Lower leg skin (tissue), 4 donors: Measurements from ENCODE around the gene TOR4A. TPM values are rescaled to one million over a fixed set of nuclear protein-coding genes. Genes with fewer than 3 reads are reported as not detected.

ENCODE experiments used
- DNase-seq, 2 donors: peaks; one replicate each; pipeline ENCODE4 v3.0.0-alpha.2; 2019; ENCODE audit warnings: low spot score in 2 of 2
- H3K4me3 ChIP-seq: fragments of 200-600 bp; sonication (generic); 2 replicates; pipeline ENCODE4 v1.5.1; 2017; ENCODE audit warnings: mild to moderate bottlenecking, low read depth; ENCODE audit not compliant: poor library complexity, severe bottlenecking
- CTCF ChIP-seq, 3 donors: fragments of 450-650 bp; IDR thresholded peaks; one replicate each; pipeline ENCODE4 v1.5.1; 2016; ENCODE audit warnings: antibody characterized with exemption in 3 of 3, mild to moderate bottlenecking in 3 of 3, moderate library complexity in 2 of 3
- POLR2A ChIP-seq, 2 donors: fragments of 450-650 bp; IDR thresholded peaks; one replicate each; pipeline ENCODE4 v1.6.1; 2016 to 2017; ENCODE audit warnings: antibody characterized with exemption in 2 of 2, mild to moderate bottlenecking in 1 of 2, moderate library complexity in 1 of 2
- WGBS, 2 donors: methylation state at CpG; one replicate each; pipeline ENCODE4 v1.1.5; 2018; 5-methylcytosine and 5-hydroxymethylcytosine counted together
- intact Hi-C: fragments of 100-400 bp; cut with DNase I; formaldehyde crosslinking; loops from one replicate; pipeline ENCODE4 v1.15.0; 2023; ENCODE audit warnings: low total_unique reads
- total RNA-seq, 4 donors: library from RNA; depleted of rRNA; stranded (reverse); fragments of >200 nt; gene quantifications; one replicate each; pipeline ENCODE4 v1.1.0, GENCODE V29; 2016

Gene TOR4A
- total RNA-seq, 4 donors from 2014 or later = 4.9 to 7.4 (median 5.6) TPM

GRCh38 chr9:137317718-137318511 is 40.4 kb downstream of the TOR4A start:
- no peak overlapping the region for H3K4me3 ChIP-seq
- intact Hi-C loops = no loop called here
- peak in 1 of 2 donors; percentile 83 for DNase-seq
- no peak for TF ChIP-seq CTCF (IDR thresholded peaks at IDR 0.05)
- TF ChIP-seq POLR2A (IDR thresholded peaks at IDR 0.05) = no peak
- WGBS, 2 donors = 71 to 76% methylated on average over 16 to 23 of the region's 24 CpGs

GRCh38 chr9:137318602-137319001 is 41.1 kb downstream of the TOR4A start:
- no peak overlapping the region for H3K4me3 ChIP-seq
- DNase-seq = peak in 1 of 2 donors; percentile 70
- no peak for TF ChIP-seq CTCF (IDR thresholded peaks at IDR 0.05)
- no peak for TF ChIP-seq POLR2A (IDR thresholded peaks at IDR 0.05)
- intact Hi-C loops = no loop called here
- WGBS, 2 donors = 62 to 81% methylated on average over 12 to 14 of the region's 18 CpGs

GRCh38 chr9:137319011-137319738 is 41.6 kb downstream of the TOR4A start:
- 71 to 83% methylated on average over 18 to 26 of the region's 26 CpGs for WGBS, 2 donors
- TF ChIP-seq CTCF (IDR thresholded peaks at IDR 0.05) (no peak), POLR2A (IDR thresholded peaks at IDR 0.05) (no peak)
- no peak overlapping the region for H3K4me3 ChIP-seq
- intact Hi-C loops = no loop called here
- DNase-seq = peak; percentile 16 to 87

- 87 to 89% methylated on average over 17 of the region's 22 CpGs for WGBS, 2 donors
- peak in 1 of 2 donors; percentile 84 for DNase-seq
- intact Hi-C loops = no loop called here
- no peak overlapping the region for H3K4me3 ChIP-seq
- TF ChIP-seq CTCF (IDR thresholded peaks at IDR 0.05) = no peak
- no peak for TF ChIP-seq POLR2A (IDR thresholded peaks at IDR 0.05)
Observed at GRCh38 chr9:137319739-137320551, 42.4 kb downstream of the TOR4A start.

GRCh38 chr9:137320555-137321384 is 43.2 kb downstream of the TOR4A start:
- WGBS, 2 donors = 70 to 76% methylated on average over 17 to 22 of the region's 24 CpGs
- TF ChIP-seq CTCF (IDR thresholded peaks at IDR 0.05) (no peak), POLR2A (IDR thresholded peaks at IDR 0.05) (no peak)
- DNase-seq = peak in 1 of 2 donors; percentile 85
- no peak overlapping the region for H3K4me3 ChIP-seq
- intact Hi-C loops = no loop called here
